GM19328 (cell line): ENCODE measurements around the gene ARHGAP30.
A peak's percentile ranks its signal among the peaks of the same experiment; 100 is the strongest.
"Not testable (repeated sequence)": the region's sequence is repeated elsewhere in the genome, so short reads cannot be mapped to it uniquely, and the experiment has no call there.

ENCODE experiments used
- ATAC-seq: cut with Tn5 transposase; IDR thresholded peaks from one replicate; pipeline ENCODE4 v1.9.1; 2021; ENCODE audit warnings: mild to moderate bottlenecking, moderate library complexity; ENCODE audit not compliant: unreplicated experiment

The ARHGAP30 gene, protein sequence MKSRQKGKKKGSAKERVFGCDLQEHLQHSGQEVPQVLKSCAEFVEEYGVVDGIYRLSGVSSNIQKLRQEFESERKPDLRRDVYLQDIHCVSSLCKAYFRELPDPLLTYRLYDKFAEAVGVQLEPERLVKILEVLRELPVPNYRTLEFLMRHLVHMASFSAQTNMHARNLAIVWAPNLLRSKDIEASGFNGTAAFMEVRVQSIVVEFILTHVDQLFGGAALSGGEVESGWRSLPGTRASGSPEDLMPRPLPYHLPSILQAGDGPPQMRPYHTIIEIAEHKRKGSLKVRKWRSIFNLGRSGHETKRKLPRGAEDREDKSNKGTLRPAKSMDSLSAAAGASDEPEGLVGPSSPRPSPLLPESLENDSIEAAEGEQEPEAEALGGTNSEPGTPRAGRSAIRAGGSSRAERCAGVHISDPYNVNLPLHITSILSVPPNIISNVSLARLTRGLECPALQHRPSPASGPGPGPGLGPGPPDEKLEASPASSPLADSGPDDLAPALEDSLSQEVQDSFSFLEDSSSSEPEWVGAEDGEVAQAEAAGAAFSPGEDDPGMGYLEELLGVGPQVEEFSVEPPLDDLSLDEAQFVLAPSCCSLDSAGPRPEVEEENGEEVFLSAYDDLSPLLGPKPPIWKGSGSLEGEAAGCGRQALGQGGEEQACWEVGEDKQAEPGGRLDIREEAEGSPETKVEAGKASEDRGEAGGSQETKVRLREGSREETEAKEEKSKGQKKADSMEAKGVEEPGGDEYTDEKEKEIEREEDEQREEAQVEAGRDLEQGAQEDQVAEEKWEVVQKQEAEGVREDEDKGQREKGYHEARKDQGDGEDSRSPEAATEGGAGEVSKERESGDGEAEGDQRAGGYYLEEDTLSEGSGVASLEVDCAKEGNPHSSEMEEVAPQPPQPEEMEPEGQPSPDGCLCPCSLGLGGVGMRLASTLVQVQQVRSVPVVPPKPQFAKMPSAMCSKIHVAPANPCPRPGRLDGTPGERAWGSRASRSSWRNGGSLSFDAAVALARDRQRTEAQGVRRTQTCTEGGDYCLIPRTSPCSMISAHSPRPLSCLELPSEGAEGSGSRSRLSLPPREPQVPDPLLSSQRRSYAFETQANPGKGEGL

DNA sequence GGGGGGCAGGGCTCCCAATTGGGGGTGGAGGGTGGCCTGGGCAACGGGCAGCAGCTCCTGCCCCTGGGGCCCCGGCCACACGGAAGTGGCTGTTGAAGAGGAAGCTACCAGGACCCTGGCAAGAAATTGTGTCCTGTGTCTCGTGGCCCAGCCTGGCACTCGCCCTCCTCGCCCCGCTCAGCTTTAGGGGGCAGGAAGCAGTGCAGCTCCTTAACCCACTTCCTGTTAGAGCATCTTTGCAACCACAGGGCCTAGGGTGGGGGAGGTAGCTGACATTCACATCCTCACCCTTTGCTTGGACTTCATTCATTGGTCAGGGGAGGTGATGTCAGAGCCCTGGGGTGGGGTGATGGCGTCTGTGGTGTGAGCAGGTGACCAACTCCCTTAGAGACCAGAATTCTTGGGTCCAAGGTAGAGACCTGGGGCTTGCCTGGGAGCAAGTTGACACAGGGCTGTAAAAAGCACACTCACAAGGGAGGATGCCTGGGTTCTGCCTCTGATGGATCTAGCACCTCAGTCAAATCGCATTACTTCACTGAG, at the start of gene ARHGAP30:
TSS of gene ARHGAP30 (minus strand) at position 161 of the 540 bp plus-strand sequence. CDS start 267 bp downstream, outside the sequence.
- ATAC-seq: peak; percentile 85

DNA sequence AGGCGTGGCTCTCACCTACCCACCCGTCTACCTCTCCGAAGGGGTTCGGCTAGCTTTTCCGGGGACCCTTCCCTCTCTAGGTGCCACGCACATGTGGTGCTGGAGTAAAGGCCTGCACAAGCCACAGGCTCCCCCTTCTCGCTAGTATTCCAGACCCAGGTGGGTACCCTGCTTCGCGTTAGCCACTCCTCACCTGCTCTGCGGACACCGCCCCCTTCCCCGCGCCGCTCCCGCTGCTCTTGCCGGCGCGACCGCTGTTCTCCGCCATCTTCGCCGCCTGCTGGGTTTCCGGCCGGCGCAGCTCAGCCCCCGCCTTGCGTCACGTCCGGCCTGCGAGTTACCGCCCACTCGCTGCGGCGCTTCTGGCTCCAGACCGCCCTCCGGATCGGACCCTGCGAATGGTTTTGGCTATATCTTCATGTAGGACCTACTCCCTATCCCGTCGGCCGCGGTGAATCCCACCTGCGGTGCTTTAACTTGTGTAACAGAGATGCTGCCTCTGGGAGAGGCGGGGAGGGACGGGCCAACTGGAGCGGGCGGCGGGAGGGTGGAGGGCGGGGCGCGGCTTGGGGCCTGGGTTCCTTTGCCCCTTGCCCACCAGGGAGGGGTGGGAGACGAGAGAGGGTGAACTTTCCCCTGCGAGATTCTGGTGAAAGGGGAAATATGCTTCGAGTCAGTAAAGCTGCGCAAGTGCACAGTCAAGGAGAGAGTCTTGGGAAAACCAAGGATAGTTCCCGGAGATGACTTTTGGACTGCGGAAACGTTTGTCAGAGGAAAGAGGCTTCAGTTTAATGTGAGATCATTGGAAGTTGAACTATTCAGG, 48.3 kb upstream of the ARHGAP30 start, which contains the start of the genes NIT1 and PFDN2:
TSS of gene NIT1 (plus strand) at position 347 of the 823 bp plus-strand sequence. CDS start at position 419, 72 bp downstream.
TSS of gene PFDN2 (minus strand) at position 279 of the 823 bp plus-strand sequence. CDS start at position 268, 11 bp downstream.
- peak; percentile 81 for ATAC-seq

DNA sequence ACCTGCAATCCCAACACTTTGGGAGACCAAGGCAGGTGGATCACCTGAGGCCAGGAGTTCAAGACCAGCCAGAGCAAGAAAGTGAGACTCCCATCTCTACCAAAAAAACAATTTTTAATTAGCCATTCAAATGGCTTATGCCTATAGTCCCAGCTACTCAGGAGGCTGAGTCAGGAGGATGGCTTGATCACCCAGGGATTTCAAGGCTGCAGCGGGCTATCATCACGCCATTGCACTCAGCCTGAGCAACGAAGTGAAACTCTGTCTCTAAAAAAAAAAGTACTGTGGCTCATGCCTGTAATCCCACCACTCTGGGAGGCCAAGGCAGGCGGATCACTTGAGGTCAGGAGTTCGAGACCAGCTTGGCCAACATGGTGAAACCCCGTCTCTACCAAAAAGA, 46.3 kb upstream of the ARHGAP30 start:
- ATAC-seq: not testable (repeated sequence)

DNA sequence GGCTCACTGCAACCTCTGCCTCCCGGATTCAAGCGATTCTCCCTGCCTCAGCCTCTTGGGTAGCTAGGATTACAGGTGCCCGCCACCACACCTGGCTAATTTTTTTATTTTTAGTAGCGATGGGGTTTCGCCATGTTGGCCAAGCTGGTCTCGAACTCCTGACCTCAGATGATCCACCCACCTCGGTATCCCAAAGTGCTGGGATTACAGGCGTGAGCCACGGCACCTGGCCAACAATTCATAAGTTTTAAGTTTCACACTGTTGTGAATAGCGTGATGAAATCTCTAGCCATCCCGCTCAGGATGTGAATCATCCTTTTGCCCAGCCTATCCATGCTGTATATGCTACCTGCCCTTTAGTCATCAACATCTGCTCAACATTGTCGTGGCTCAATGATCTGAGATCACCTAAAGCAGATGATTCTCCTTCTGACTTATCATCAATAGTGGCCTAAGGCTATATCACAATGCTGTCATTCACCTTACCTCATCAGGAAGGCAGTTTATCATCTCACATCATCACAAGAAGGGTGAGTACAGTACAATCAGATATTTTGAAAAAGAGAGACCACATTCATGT, 45.5 kb upstream of the ARHGAP30 start:
- no peak for ATAC-seq

DNA sequence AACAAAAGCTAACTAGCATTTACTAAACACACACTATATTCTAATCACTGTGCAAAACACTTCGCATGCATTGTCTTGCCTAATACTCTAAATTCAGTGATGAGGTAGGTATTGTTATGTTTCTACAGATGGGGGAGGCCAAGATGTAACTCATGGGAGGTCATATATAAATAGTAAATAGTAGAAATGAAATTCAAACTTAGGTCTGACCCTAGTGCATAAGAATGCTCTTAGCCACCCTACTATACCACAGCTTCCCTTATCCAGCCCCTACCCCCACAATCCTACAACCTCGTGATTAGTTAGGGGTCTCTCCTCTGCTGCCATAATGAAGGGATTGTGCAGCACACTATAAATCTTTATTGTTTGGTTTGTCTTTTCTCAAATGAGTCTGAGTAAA, 44.9 kb upstream of the ARHGAP30 start:
- ATAC-seq: no peak

DNA sequence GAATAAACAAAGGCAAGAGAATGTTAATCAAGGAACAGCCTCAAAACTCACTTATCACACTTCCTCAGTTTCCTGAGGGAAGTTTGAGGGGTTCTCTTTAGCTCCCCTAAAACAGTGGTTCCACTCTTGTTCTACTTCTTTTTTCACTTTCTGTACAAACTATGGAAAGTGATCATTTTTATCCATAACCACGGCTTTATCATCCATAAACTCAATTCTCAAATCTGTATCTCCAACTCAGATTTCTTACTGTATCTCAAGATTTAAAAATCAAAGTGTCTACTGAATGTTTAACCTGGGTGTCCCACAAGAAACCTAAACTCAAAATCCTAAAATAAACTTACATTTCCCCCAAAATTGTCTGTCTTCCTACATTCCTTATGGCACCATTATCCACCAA, 44.2 kb upstream of the ARHGAP30 start:
- ATAC-seq: no peak

DNA sequence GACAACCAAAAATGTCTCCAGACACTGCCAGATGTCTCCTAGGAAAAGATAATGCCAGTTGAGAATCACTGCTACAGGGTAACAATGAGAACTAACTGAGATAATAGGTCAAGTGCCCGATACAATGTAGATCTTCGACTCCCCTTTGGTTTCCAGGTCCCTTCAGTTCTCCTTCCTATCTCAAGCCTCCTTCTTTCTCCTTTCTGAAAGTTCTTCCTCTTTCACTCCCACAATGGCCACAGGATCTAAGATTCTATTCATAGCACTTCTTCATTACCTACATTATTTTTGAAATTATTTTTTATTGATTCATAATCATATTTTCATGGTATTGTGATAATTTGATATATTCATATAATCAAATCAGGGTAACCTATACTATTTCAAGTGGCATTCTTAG, 41.8 kb upstream of the ARHGAP30 start:
- ATAC-seq: no peak

DNA sequence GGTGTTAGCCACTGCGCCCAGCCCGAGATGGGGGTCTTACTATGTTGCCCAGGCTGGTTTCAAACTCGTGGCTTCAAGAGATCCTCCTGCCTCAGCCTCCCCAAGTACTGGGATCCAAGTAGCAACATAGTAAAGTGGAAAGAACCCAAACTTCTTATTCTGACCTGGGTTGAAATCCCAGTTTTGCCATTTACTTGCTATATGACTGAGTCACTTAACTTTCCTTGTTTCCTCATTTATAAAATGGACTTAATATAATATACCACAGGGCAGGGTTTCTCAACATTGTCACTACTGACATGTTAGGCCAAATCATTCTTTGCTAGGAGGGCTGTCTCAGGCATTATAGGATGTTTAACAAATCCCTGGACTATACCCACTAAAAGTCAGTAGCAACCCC, 41.4 kb upstream of the ARHGAP30 start:
- no peak for ATAC-seq

DNA sequence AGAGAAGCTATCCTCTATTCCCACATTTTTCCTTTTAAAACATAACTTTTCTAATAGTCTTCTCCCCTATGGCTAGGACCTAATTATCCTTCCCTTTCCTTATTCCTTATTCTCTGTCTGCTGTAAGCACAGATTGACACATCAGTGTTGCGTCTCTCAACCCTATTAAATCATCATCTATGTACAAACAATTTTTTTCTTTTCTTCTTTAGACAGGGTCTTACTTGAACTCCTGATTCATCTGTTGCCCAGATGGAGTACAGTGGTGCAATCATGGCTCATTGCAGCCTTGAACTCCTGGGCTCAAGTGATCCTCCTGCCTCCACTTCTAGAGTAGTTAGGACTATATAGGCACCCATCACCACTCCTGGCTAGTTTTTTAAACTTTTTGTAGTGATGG, 36.7 kb upstream of the ARHGAP30 start:
- no peak for ATAC-seq

DNA sequence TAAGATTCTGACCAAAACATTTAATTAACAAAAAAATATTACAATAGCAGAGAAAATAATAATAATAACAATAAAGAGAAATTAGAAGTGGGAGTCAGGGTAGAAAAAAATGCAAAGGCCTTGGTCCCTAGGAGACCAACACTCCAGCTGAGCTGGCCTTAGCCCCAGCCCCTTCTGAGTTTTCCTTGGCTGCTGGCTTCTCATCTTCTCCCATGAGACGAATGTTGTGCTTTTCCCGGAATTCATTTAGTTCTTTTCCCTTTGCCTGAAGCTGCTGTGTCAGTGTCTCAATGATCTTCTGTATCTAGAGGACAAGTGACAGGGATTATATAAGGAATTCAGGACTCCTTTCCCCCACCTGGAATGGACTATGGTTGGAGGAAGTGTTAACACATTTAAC, 30.9 kb upstream of the ARHGAP30 start:
- ATAC-seq: no peak

DNA sequence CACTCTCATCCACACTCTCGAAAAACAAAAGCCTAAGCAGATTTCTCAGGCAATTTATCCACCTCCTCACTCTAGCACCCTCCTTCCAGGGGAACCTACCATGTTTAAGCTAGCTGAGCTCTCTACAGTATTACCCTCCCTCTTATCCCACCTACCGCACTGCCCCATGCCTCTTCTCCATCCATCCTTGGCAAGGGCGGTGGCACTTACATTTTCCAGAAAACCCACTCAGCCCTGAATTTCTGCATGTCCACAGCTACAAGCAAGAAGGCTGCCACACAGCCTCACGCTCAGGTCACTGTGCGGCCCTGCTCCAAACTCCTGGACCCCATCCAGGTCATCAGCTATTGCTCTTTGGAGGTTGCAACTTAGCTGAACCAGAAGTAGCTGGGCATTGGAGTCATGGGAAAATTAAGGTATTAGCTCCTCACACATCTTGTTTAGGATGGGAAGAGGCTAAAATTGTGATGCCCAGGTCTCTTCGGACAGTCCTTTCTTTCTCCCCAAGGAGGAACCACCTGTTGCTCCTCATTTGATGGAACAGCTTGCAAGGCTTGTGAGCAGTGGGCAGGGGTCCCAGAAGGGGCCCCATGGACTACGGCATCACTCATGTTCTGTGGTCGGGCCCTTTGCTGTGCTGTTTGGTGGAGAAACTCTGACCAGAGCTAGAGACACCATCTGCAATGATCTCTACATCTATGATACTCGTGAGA, 29.6 kb upstream of the ARHGAP30 start:
- no peak for ATAC-seq

DNA sequence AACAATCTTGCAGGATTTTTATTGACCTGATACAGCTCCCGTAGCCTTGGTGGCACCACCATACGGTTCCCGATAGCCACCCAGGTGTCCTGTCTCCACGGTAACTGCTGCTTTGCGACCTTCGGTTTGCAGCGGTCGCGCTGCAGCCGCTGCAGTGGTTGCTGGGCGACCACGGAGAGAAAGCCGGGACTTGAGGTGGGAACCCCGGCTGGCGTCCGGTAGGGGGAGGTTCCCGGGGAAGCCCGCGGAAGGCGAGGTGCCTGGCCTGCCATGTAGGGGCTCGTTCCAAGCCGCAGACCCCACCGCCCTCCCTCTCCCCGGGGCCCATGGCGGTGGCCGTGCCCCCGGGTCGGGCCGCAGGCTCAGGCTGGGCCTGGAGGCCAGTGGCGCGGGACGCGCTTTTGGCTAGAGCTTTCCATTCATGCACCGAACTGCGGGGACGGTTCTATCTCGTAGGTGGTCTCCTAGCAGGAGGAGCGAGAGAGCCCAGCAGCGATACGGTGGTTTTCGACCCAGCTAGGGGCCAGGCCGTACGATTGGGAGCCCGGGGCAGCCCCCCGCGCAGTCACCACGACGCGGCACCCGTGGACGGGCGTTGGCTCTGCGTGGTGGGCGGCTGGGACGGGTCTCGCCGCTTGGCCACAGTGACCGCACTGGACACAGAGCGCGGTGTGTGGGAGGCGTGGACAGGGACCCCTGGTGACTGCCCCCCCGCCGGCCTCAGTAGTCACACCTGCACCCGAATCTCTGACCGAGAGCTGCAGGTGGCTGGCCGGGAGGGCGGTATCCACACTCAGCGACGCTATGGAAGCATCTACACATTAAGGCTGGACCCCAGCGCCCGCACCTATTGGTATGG, 28.7 kb upstream of the ARHGAP30 start, which contains the start of gene KLHDC9:
TSS of gene KLHDC9 (plus strand) at position 152 of the 859 bp plus-strand sequence. CDS start at position 327, 175 bp downstream.
- peak; percentile 81 for ATAC-seq

DNA sequence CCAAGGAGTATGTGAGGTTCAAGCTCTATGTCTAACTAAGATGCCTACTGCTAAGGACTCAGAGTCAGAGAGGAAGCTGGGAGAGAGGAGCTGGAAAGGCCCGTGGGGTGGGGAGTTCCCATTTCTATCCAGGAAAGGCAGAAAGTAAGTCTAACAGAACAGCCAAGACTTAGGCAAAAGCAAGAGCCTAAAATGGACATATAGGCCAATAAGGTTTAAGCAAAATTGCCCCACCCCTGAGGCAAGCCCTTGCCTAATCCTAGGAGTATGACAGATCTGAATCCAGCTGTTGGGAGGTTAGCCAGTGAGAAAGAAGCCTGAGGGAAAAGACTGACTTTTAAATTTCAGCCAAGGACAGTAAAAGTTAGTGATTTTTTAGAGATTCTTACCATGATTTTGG, 26.8 kb upstream of the ARHGAP30 start:
- no peak for ATAC-seq

DNA sequence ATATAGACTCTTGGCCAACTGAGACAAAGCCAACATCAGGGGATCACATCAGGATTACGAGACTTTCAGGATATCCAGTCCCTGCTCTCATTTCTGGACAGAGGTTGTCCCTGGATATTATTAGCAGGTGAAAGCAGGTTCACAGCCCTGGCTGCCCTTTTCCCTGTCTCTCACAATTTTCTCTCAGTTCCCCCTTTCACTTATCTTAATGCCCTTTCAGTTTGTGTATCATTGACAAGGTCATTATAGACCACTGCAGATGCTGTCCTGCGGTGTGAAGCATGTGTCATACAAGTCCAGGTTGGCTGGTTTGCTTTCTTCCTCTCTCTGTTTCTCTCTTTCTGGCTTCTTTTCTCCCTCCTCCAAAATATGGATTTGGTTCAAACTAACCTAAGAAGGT, 26.3 kb upstream of the ARHGAP30 start:
- no peak for ATAC-seq

DNA sequence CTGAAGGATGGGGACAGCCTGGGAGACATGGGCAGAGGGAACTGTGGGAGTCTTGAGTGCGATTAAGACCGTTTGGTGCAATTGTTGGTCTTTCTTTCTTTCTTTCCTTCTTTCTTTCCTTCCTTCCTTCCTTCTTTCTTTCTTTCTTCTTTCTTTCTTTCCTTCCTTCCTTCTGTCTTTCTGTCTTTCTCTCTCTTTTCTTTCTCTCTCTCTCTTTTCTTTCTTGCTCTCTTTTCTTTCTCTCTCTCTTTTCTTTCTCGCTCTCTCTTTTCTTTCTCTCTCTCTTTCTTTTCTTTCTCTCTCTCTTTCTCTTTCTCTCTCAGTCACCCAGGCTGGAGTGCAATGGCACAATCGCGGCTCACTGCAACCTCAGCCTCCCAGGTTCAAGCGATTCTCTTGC, 25.5 kb upstream of the ARHGAP30 start:
- no peak for ATAC-seq

DNA sequence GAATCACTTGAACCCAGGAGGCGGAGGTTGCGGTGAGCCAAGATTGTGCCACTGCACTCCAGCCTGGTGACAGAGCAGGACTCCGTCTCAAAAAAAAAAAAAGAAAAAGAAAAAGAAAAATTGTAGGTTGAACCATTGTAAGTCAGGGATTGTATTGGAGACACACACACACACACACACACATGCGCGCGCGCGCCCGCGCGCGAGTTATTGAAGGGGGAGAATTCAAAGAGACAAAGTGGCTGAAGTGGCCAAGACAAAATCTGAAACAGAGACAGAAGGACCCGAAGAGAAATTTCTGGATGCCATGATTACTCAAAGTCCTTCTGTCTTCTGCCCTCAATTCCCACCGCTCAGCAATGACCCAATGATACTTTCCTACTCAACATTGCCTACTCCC, 24.8 kb upstream of the ARHGAP30 start:
- ATAC-seq: no peak

DNA sequence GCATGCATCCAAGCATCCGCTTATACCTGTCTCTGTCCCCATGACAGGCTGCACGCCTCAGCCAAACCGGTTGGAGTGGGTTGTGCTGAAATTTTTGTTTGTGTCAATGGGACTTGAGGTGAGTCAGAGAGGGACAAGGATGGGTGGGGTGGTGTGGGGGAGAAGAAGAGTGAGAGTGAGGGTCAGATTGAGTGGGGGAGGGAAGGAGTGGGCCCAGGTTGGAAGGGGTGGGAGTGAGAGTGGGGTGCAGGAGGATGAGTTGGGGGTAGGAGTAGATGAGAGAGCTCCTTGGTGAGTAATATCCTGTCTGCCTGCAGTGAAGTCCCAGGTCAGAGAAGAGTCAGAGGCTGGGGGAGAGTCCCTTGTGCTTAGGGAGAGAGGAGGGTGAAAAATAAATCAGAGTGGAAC, 22.9 kb upstream of the ARHGAP30 start:
- no peak for ATAC-seq
